Cardiac muscle cell (in vitro differentiated cells and primary cell): ENCODE measurements around the gene MYO1F. TPM values are rescaled to one million over a fixed set of nuclear protein-coding genes. Genes with fewer than 3 reads are reported as not detected.

ENCODE experiments used
- DNase-seq, 2 donors: peaks; one replicate each; pipeline versions ENCODE4 v3.0.0 to v3.0.0-alpha.2; 2010 to 2017; ENCODE audit warnings: low read depth in 1 of 2, low spot score in 1 of 2
- H3K27ac ChIP-seq: fragments of 200-600 bp; sonication (generic); 2 replicates; pipeline ENCODE4 v1.5.1; 2016
- H3K27me3 ChIP-seq: fragments of 200-600 bp; sonication (generic); 2 replicates; pipeline ENCODE4 v1.6.0; 2016; ENCODE audit warnings: control low read depth
- H3K36me3 ChIP-seq: fragments of 200-600 bp; sonication (generic); 2 replicates; pipeline ENCODE4 v1.5.1; 2016; ENCODE audit warnings: control low read depth
- H3K4me1 ChIP-seq: fragments of 200-600 bp; sonication (generic); 2 replicates; pipeline ENCODE4 v1.8.1; 2017; ENCODE audit warnings: low read depth, mild to moderate bottlenecking, mixed run types
- H3K4me3 ChIP-seq: fragments of 200-600 bp; sonication (generic); 2 replicates; pipeline ENCODE4 v1.5.1; 2016; ENCODE audit warnings: mild to moderate bottlenecking
- H3K9me3 ChIP-seq: fragments of 200-600 bp; sonication (generic); 2 replicates; pipeline ENCODE4 v1.5.1; 2017; ENCODE audit warnings: low read depth, mild to moderate bottlenecking, control low read depth
- CTCF ChIP-seq: IDR thresholded peaks from 2 replicates; pipeline ENCODE4 v1.5.1; 2012; ENCODE audit warnings: low read depth, mild to moderate bottlenecking, low read length
- polyA plus RNA-seq: library from polyadenylated mRNA; unstranded; fragments of >200 nt; fragmentation: Nextera tagmentation; extraction: Ambion mirVana; gene quantifications from 2 replicates; pipeline ENCODE4 v1.2.1, GENCODE V29; 2016
- total RNA-seq: library from RNA; depleted of rRNA; stranded (reverse); fragments of >200 nt; gene quantifications from 2 replicates; pipeline ENCODE4 v1.2.3, GENCODE V29; 2016

The MYO1F gene
- total and polyA plus RNA-seq, 2 experiments from 2014 or later = 0.03 to 1.5 TPM

GRCh38 chr19:8537099-8537498 lies 40.1 kb downstream of the MYO1F start:
- no peak for TF ChIP-seq CTCF
- Histone ChIP-seq H3K36me3 (peaks cover 2% of the 10 kb centered on the region), H3K4me3 (no peak overlapping the region), H3K27ac (no peak overlapping the region), H3K27me3 (no peaks in the 10 kb centered on the region), H3K9me3 (no peaks in the 10 kb centered on the region), H3K4me1 (no peaks in the 10 kb centered on the region)
- DNase-seq = no peak

- no peak overlapping the region for H3K27ac ChIP-seq
- no peak for DNase-seq
- H3K4me1 ChIP-seq = no peaks in the 10 kb centered on the region
- H3K9me3 ChIP-seq = no peaks in the 10 kb centered on the region
- H3K36me3 ChIP-seq = peaks cover 2% of the 10 kb centered on the region
- no peak for TF ChIP-seq CTCF
- no peaks in the 10 kb centered on the region for H3K27me3 ChIP-seq
- no peak overlapping the region for H3K4me3 ChIP-seq
Measured at GRCh38 chr19:8536282-8536681, 41.0 kb downstream of the MYO1F start.

- DNase-seq = no peak
- Histone ChIP-seq H3K9me3 (no peaks in the 10 kb centered on the region), H3K4me1 (no peaks in the 10 kb centered on the region), H3K4me3 (no peak overlapping the region), H3K27me3 (no peaks in the 10 kb centered on the region), H3K27ac (no peak overlapping the region), H3K36me3 (no peaks in the 10 kb centered on the region)
- TF ChIP-seq CTCF = no peak
Measured at GRCh38 chr19:8532225-8532624, 45.0 kb downstream of the MYO1F start.

GRCh38 chr19:8531470-8531869 lies 45.8 kb downstream of the MYO1F start:
- H3K27me3 ChIP-seq = no peaks in the 10 kb centered on the region
- H3K9me3 ChIP-seq = no peaks in the 10 kb centered on the region
- H3K4me1 ChIP-seq = no peaks in the 10 kb centered on the region
- H3K4me3 ChIP-seq = no peak overlapping the region
- no peak overlapping the region for H3K27ac ChIP-seq
- TF ChIP-seq CTCF = no peak
- DNase-seq = no peak
- H3K36me3 ChIP-seq = no peaks in the 10 kb centered on the region

GRCh38 chr19:8530061-8530679 lies 47.1 kb downstream of the MYO1F start:
- Histone ChIP-seq H3K4me3 (no peak overlapping the region), H3K36me3 (no peaks in the 10 kb centered on the region), H3K27ac (no peak overlapping the region), H3K27me3 (no peaks in the 10 kb centered on the region), H3K9me3 (no peaks in the 10 kb centered on the region), H3K4me1 (no peaks in the 10 kb centered on the region)
- DNase-seq = no peak
- no peak for TF ChIP-seq CTCF
